ENCODE measurements around the gene CNOT8.

The CNOT8 gene

DNA sequence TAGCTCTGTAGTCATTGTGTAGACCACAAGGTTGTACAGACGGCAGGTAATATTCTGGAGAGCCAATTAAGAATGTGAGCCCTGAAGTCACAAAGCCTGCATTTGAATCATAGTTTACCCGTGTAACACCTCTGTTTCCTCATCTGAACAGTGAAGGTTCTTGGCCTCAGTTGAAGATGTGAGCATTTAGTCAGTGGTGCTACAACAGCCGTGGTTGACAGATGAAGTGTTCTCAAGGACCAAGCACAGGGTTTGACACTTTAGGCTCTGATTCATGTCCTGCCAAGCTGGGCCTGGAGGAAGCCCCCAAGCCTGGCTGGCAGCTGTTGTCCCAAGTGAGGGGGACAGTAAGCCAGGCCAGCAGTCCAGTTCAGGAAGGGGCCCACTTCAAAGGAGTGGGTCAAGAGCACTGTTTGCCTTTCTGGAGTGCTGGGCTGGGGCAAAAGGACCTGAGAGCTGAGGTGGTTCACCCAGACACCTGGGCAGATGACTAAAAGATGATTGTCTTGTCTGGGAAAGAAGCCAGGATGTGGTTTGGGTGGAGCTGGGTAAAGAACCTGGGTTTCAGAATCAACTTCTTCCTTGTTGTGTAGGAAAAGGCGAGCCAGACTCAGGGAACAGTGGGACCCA is 28.7 kb upstream of the CNOT8 start:
- H3K27ac ChIP-seq (ENCODE audit: low read depth, low read length) = no peak overlapping the region
- H3F3A ChIP-seq (ENCODE audit: control insufficient read depth, insufficient read depth) = no peaks in the 10 kb centered on the region
- no peaks in the 10 kb centered on the region for H3K79me2 ChIP-seq (ENCODE audit: control insufficient read depth, low read length)
- no peak overlapping the region for H3K4me2 ChIP-seq (ENCODE audit: low read length)
- H3K9me2 ChIP-seq (replicated peaks; ENCODE audit: control insufficient read depth, low read length) = no peaks in the 10 kb centered on the region
- no peaks in the 10 kb centered on the region for H3K27me3 ChIP-seq (ENCODE audit: control insufficient read depth, low read length)
- H3K4me1 ChIP-seq (ENCODE audit: control insufficient read depth, low read length) = peaks cover 5% of the 10 kb centered on the region
- TF ChIP-seq CTCF (IDR thresholded peaks at IDR 0.05; ENCODE audit: low read depth, low read length, poor library complexity, severe bottlenecking) = no peak
- no peak for TF ChIP-seq EZH2phosphoT487 (IDR thresholded peaks at IDR 0.05; ENCODE audit: borderline replicate concordance, low read length)
- H3K4me3 ChIP-seq (ENCODE audit: low read length) = no peak overlapping the region
- H3K9me3 ChIP-seq (ENCODE audit: control insufficient read depth, insufficient read depth, low read length) = no peaks in the 10 kb centered on the region
- H3K36me3 ChIP-seq (ENCODE audit: control insufficient read depth, low read length) = peaks cover 29% of the 10 kb centered on the region
- H4K20me1 ChIP-seq (ENCODE audit: control insufficient read depth, insufficient read depth, low read depth, low read length) = no peaks in the 10 kb centered on the region

DNA sequence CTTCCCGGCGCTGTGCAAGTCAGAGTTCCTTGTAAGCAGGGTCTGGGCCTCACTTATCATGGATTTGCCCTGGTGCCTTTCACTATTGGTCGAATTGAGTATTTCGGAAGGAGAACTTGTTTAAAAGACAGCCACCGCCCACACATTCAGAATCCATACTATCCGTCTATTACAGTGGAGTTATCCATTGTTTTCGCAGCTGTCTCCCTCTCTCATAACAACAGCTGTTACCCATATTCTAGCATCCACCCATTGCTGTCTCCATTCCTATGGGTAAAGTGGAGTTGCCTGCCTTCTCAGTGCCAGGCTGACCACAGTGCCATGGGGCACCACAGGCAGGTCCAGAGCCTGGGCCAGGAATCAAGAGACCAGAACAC is 28.2 kb upstream of the CNOT8 start:
- Histone ChIP-seq H3K79me2 (ENCODE audit: control insufficient read depth, low read length) (no peaks in the 10 kb centered on the region), H3K4me1 (ENCODE audit: control insufficient read depth, low read length) (peaks cover 5% of the 10 kb centered on the region), H3K9me2 (replicated peaks; ENCODE audit: control insufficient read depth, low read length) (no peaks in the 10 kb centered on the region), H4K20me1 (ENCODE audit: control insufficient read depth, insufficient read depth, low read depth, low read length) (no peaks in the 10 kb centered on the region), H3K9me3 (ENCODE audit: control insufficient read depth, insufficient read depth, low read length) (no peaks in the 10 kb centered on the region), H3F3A (ENCODE audit: control insufficient read depth, insufficient read depth) (no peaks in the 10 kb centered on the region), H3K4me3 (ENCODE audit: low read length) (no peak overlapping the region), H3K4me2 (ENCODE audit: low read length) (no peak overlapping the region), H3K27ac (ENCODE audit: low read depth, low read length) (no peak overlapping the region), H3K36me3 (ENCODE audit: control insufficient read depth, low read length) (peaks cover 29% of the 10 kb centered on the region), H3K27me3 (ENCODE audit: control insufficient read depth, low read length) (no peaks in the 10 kb centered on the region)
- TF ChIP-seq EZH2phosphoT487 (IDR thresholded peaks at IDR 0.05; ENCODE audit: borderline replicate concordance, low read length) (no peak), CTCF (IDR thresholded peaks at IDR 0.05; ENCODE audit: low read depth, low read length, poor library complexity, severe bottlenecking) (no peak)

GRCh38 chr5:154830596-154830995 is 27.8 kb upstream of the CNOT8 start:
- no peaks in the 10 kb centered on the region for H3K79me2 ChIP-seq (ENCODE audit: control insufficient read depth, low read length)
- H3F3A ChIP-seq (ENCODE audit: control insufficient read depth, insufficient read depth) = no peaks in the 10 kb centered on the region
- no peaks in the 10 kb centered on the region for H3K27me3 ChIP-seq (ENCODE audit: control insufficient read depth, low read length)
- H3K4me1 ChIP-seq (ENCODE audit: control insufficient read depth, low read length) = peaks cover 5% of the 10 kb centered on the region
- no peaks in the 10 kb centered on the region for H3K9me2 ChIP-seq (replicated peaks; ENCODE audit: control insufficient read depth, low read length)
- no peak overlapping the region for H3K4me2 ChIP-seq (ENCODE audit: low read length)
- H3K4me3 ChIP-seq (ENCODE audit: low read length) = no peak overlapping the region
- peaks cover 29% of the 10 kb centered on the region for H3K36me3 ChIP-seq (ENCODE audit: control insufficient read depth, low read length)
- H3K9me3 ChIP-seq (ENCODE audit: control insufficient read depth, insufficient read depth, low read length) = no peaks in the 10 kb centered on the region
- TF ChIP-seq EZH2phosphoT487 (IDR thresholded peaks at IDR 0.05; ENCODE audit: borderline replicate concordance, low read length) (no peak), CTCF (IDR thresholded peaks at IDR 0.05; ENCODE audit: low read depth, low read length, poor library complexity, severe bottlenecking) (no peak)
- no peaks in the 10 kb centered on the region for H4K20me1 ChIP-seq (ENCODE audit: control insufficient read depth, insufficient read depth, low read depth, low read length)
- no peak overlapping the region for H3K27ac ChIP-seq (ENCODE audit: low read depth, low read length)
